IMR-90 (cell line): Measurements from ENCODE around the gene SRRM4. TPM values are rescaled to one million over a fixed set of nuclear protein-coding genes. Genes with fewer than 3 reads are reported as not detected.

ENCODE experiments used
- ATAC-seq: fragments of 200-7000 bp; cut with Tn5 transposase; 2 replicates; pipeline ENCODE4 v1.9.1; 2020; ENCODE audit warnings: low read depth, mild to moderate bottlenecking, moderate library complexity
- BruUV-seq: library from RNA; stranded (reverse); fragments of 400-500 nt; replicated peaks from 2 replicates; lab custom pipeline; 2021; lab: Mats Ljungman, UMichigan
- CTCF ChIA-PET: fragments of 300-600 bp; formaldehyde crosslinking; extraction: SDS; loops from one replicate; lab custom pipeline; 2021; ENCODE audit warnings: antibody characterized with exemption; lab: Yijun Ruan, JAX
- POLR2A ChIA-PET: fragments of 300-600 bp; sonication (Branson Sonifier 250); formaldehyde crosslinking; loops from one replicate; lab custom pipeline; 2022; ENCODE audit warnings: antibody characterized with exemption; ENCODE audit not compliant: unreplicated experiment; lab: Charles Lee
- DNase-seq: peaks from one replicate; pipeline ENCODE4 v3.0.0; 2013
- H2AFZ ChIP-seq: replicated peaks from 2 replicates; pipeline ENCODE3; 2013; ENCODE audit warnings: low read length, mild to moderate bottlenecking; ENCODE audit not compliant: poor library complexity
- H2AK5ac ChIP-seq: 2 replicates; pipeline ENCODE4 v1.6.1; 2013; ENCODE audit warnings: low read depth, low read length, inconsistent platforms
- H2AK9ac ChIP-seq: replicated peaks from 2 replicates; pipeline ENCODE3; 2013; ENCODE audit warnings: mild to moderate bottlenecking, low read depth, low read length, moderate library complexity; ENCODE audit not compliant: poor library complexity
- H2BK120ac ChIP-seq: 2 replicates; pipeline ENCODE4 v1.6.1; 2013; ENCODE audit warnings: low read depth, low read length, inconsistent platforms
- H2BK15ac ChIP-seq: 3 replicates; pipeline ENCODE4 v1.6.1; 2013; ENCODE audit warnings: low read depth, low read length, inconsistent platforms
- H2BK20ac ChIP-seq: 2 replicates; pipeline ENCODE4 v1.6.1; 2013; ENCODE audit warnings: low read depth, mild to moderate bottlenecking, inconsistent platforms, low read length, moderate library complexity
- H2BK5ac ChIP-seq: 2 replicates; pipeline ENCODE4 v1.6.1; 2013; ENCODE audit warnings: mild to moderate bottlenecking, low read depth, low read length, inconsistent platforms; ENCODE audit not compliant: poor library complexity, severe bottlenecking
- H3K14ac ChIP-seq: replicated peaks from 2 replicates; pipeline ENCODE4 v1.6.1; 2013; ENCODE audit warnings: low read depth, low read length, inconsistent platforms
- H3K18ac ChIP-seq: 2 replicates; pipeline ENCODE4 v1.6.1; 2013; ENCODE audit warnings: low read depth, low read length, control low read depth
- H3K23ac ChIP-seq: 2 replicates; pipeline ENCODE4 v1.6.1; 2013; ENCODE audit warnings: low read depth, low read length, inconsistent platforms
- H3K27ac ChIP-seq: 2 replicates; pipeline ENCODE4 v1.5.1; 2013; ENCODE audit warnings: mild to moderate bottlenecking, control low read depth, low read length; ENCODE audit not compliant: insufficient read depth
- H3K27me3 ChIP-seq: 2 replicates; pipeline ENCODE4 v1.6.1; 2013; ENCODE audit warnings: low read length; ENCODE audit not compliant: control insufficient read depth, insufficient read depth
- H3K36me3 ChIP-seq: 2 replicates; pipeline ENCODE4 v1.6.1; 2013; ENCODE audit warnings: low read length, mixed read lengths; ENCODE audit not compliant: control insufficient read depth, insufficient read depth
- H3K4ac ChIP-seq: 2 replicates; pipeline ENCODE4 v1.6.1; 2013; ENCODE audit warnings: low read depth, low read length, inconsistent platforms
- H3K4me1 ChIP-seq: 2 replicates; pipeline ENCODE4 v1.6.1; 2013; ENCODE audit warnings: low read length, mixed read lengths; ENCODE audit not compliant: control insufficient read depth, insufficient read depth
- H3K4me2 ChIP-seq: 2 replicates; pipeline ENCODE4 v1.6.1; 2013; ENCODE audit warnings: low read depth, mild to moderate bottlenecking, control low read depth, low read length, moderate library complexity
- H3K4me3 ChIP-seq: 2 replicates; pipeline ENCODE4 v1.5.1; 2013; ENCODE audit warnings: low read depth, mild to moderate bottlenecking, control low read depth, low read length, moderate library complexity; ENCODE audit not compliant: insufficient read depth
- H3K56ac ChIP-seq: 2 replicates; pipeline ENCODE4 v1.6.1; 2013; ENCODE audit warnings: low read length, inconsistent platforms; ENCODE audit not compliant: insufficient read depth; ENCODE audit errors: extremely low read depth
- H3K79me1 ChIP-seq, 2 experiments: 2 replicates each; pipeline ENCODE4 v1.6.1; 2013; ENCODE audit warnings: low read length in 2 of 2, inconsistent platforms in 1 of 2, low read depth in 1 of 2
- H3K9ac ChIP-seq: 2 replicates; pipeline ENCODE4 v1.6.1; 2013; ENCODE audit warnings: low read depth, low read length, control low read depth
- H3K9me1 ChIP-seq: 2 replicates; pipeline ENCODE4 v1.6.1; 2013; ENCODE audit warnings: low read length, inconsistent platforms; ENCODE audit not compliant: insufficient read depth
- H3K9me3 ChIP-seq: 2 replicates; pipeline ENCODE4 v1.6.1; 2013; ENCODE audit warnings: low read length; ENCODE audit not compliant: control insufficient read depth, insufficient read depth
- H4K20me1 ChIP-seq: 2 replicates; pipeline ENCODE4 v1.6.1; 2013; ENCODE audit warnings: low read length, inconsistent platforms; ENCODE audit not compliant: insufficient read depth
- H4K5ac ChIP-seq: 2 replicates; pipeline ENCODE4 v1.6.1; 2013; ENCODE audit warnings: mild to moderate bottlenecking, low read depth, low read length, control low read depth
- H4K8ac ChIP-seq, 2 experiments: 2 replicates each; pipeline ENCODE4 v1.6.1; 2013; ENCODE audit warnings: low read depth in 2 of 2, low read length in 2 of 2, control low read depth in 1 of 2, inconsistent platforms in 1 of 2
- H4K91ac ChIP-seq: 2 replicates; pipeline ENCODE4 v1.6.1; 2013; ENCODE audit warnings: low read depth, low read length, inconsistent platforms; ENCODE audit not compliant: insufficient read depth
- BHLHE40 ChIP-seq: fragments of 150-350 bp; IDR thresholded peaks from 2 replicates; pipeline ENCODE4 v1.6.1; 2016; ENCODE audit warnings: mild to moderate bottlenecking, low read depth, low read length
- CHD1 ChIP-seq: IDR thresholded peaks from 2 replicates; pipeline ENCODE4 v1.6.1; 2012; ENCODE audit warnings: low read depth, low read length, improper control_type of control experiment
- FOS ChIP-seq: fragments of 150-350 bp; IDR thresholded peaks from 2 replicates; pipeline ENCODE4 v1.6.1; 2016; ENCODE audit warnings: low read depth, low read length
- MAZ ChIP-seq: IDR thresholded peaks from 2 replicates; pipeline ENCODE4 v1.6.1; 2012; ENCODE audit warnings: low read depth, mild to moderate bottlenecking, low read length, improper control_type of control experiment, moderate library complexity, borderline replicate concordance
- MXI1 ChIP-seq: IDR thresholded peaks from 2 replicates; pipeline ENCODE4 v1.6.1; 2012; ENCODE audit warnings: low read depth, mild to moderate bottlenecking, low read length, moderate library complexity, borderline replicate concordance
- NFE2L2 ChIP-seq: fragments of 150-350 bp; IDR thresholded peaks from 2 replicates; pipeline ENCODE4 v1.6.1; 2016; ENCODE audit warnings: low read depth, mild to moderate bottlenecking, low read length
- POLR2A ChIP-seq: IDR thresholded peaks from 2 replicates; pipeline ENCODE4 v1.6.1; 2012; ENCODE audit warnings: mild to moderate bottlenecking, low read depth, low read length
- RAD21 ChIP-seq: IDR thresholded peaks from 2 replicates; pipeline ENCODE4 v1.6.1; 2012; ENCODE audit warnings: low read length, improper control_type of control experiment
- RCOR1 ChIP-seq: IDR thresholded peaks from 2 replicates; pipeline ENCODE4 v1.6.1; 2012; ENCODE audit warnings: mild to moderate bottlenecking, low read length, improper control_type of control experiment; ENCODE audit not compliant: insufficient replicate concordance
- RFX5 ChIP-seq: IDR thresholded peaks from 2 replicates; pipeline ENCODE4 v1.8.0; 2012; ENCODE audit warnings: low read depth, mild to moderate bottlenecking, low read length, moderate library complexity
- SMC3 ChIP-seq: fragments of 150-350 bp; IDR thresholded peaks from 2 replicates; pipeline ENCODE4 v1.6.1; 2016; ENCODE audit warnings: low read depth, mild to moderate bottlenecking, antibody characterized with exemption, low read length, moderate library complexity
- WGBS, 2 experiments: methylation state at CpG; one replicate each; pipeline versions ENCODE4 v1.1.5 to v1.1.7; 2013; ENCODE audit warnings: missing lambda C conversion rate in 2 of 2; ENCODE audit not compliant: insufficient read length in 1 of 2; ENCODE audit errors: extremely low coverage in 2 of 2; 5-methylcytosine and 5-hydroxymethylcytosine counted together
- dilution Hi-C: fragments of 300-500 bp; cut with HindIII; formaldehyde crosslinking; loops from one replicate; pipeline ENCODE4 v1.14.3; 2018; ENCODE audit warnings: low sequenced_read_pairs; ENCODE audit not compliant: unreplicated experiment
- in situ Hi-C: fragments of 300-500 bp; cut with MboI; formaldehyde crosslinking; loops from 3 replicates; pipeline ENCODE4 v1.14.3; 2019; ENCODE audit warnings: low sequenced_read_pairs, inconsistent platforms, mixed read lengths
- intact Hi-C: fragments of 100-400 bp; cut with micrococcal nuclease; formaldehyde crosslinking; loops from 2 replicates; pipeline ENCODE4 v1.10.0; 2022
- polyA plus RNA-seq, 3 experiments: library from polyadenylated mRNA; depleted of rRNA; stranded (reverse); fragments of >200 nt; gene quantifications; 2 replicates each; pipeline ENCODE4 v1.2.3, GENCODE V29; 2012; ENCODE audit warnings: low replicate concordance in 1 of 3
- total RNA-seq: library from RNA; depleted of rRNA; stranded (reverse); fragments of >200 nt; gene quantifications from 2 replicates; pipeline ENCODE4 v1.2.3, GENCODE V29; 2012
- TF ChIP-seq, protein P1 (sequence below): fragments of 150-350 bp; IDR thresholded peaks from 2 replicates; pipeline ENCODE4 v1.6.1; 2017; ENCODE audit warnings: mild to moderate bottlenecking, antibody characterized with exemption, low read length, low read depth
- TF ChIP-seq, protein P2 (sequence below): fragments of 150-350 bp; IDR thresholded peaks from 2 replicates; pipeline ENCODE4 v1.6.1; 2016; ENCODE audit warnings: low read depth, mild to moderate bottlenecking, low read length, moderate library complexity, borderline replicate concordance
- TF ChIP-seq, protein P3 (sequence below): conservative IDR thresholded peaks from 2 replicates; pipeline ENCODE4 v1.5.1; 2012; ENCODE audit warnings: mild to moderate bottlenecking, low read depth, low read length, improper control_type of control experiment

Gene SRRM4
- total and polyA plus RNA-seq, 2 of the 4 experiments (the other 2 are of a cell fraction), result not detected

DNA sequence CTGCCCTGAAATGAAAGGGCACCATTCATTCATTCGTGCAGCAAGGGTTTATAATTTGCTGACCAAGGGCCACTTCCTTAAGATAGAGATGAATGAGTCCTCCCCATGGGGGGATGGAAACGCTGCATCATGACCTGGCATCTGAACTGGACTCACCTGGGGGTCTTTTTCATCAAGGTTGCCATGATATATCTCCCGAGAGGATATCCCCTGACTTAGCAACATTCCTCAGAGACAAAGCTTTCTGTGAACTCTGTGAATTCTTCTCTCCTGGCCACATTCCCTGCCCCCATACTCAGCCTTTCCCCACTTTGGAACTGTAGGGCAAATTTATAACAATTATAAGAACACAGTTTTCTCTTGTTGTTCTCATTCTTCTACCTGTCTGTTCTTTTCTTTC lies 30.8 kb downstream of the SRRM4 start:
- H3K9me3 ChIP-seq, result peaks cover 7% of the 10 kb centered on the region
- H2BK15ac ChIP-seq, result no peak overlapping the region
- H4K20me1 ChIP-seq, result no peaks in the 10 kb centered on the region
- no peak overlapping the region for H4K8ac ChIP-seq
- H4K5ac ChIP-seq, result no peak overlapping the region
- H2BK5ac ChIP-seq, result no peak overlapping the region
- in situ Hi-C loops (no loop called here), dilution Hi-C loops (no loop called here), intact Hi-C loops (no loop called here)
- no peak overlapping the region for H3K27ac ChIP-seq
- no peak overlapping the region for H3K9ac ChIP-seq
- H3K4me2 ChIP-seq, result no peak overlapping the region
- no peak for DNase-seq
- H3K79me1 ChIP-seq, result no peaks in the 10 kb centered on the region
- ATAC-seq, result no peak
- H3K4me3 ChIP-seq, result no peak overlapping the region
- no peak overlapping the region for H3K4ac ChIP-seq
- H3K18ac ChIP-seq, result no peak overlapping the region
- H2AK9ac ChIP-seq, result no peak overlapping the region
- no peaks in the 10 kb centered on the region for H3K27me3 ChIP-seq
- no peak overlapping the region for H2BK20ac ChIP-seq
- no peaks in the 10 kb centered on the region for H3K36me3 ChIP-seq
- CTCF ChIA-PET, result no interaction called here
- no CpG with 5 or more reads among the region's 3 CpGs for WGBS, 2 experiments
- BruUV-seq, result no TSS peak
- H3K14ac ChIP-seq, result no peak overlapping the region
- H2AFZ ChIP-seq, result no peak overlapping the region
- no peak overlapping the region for H2AK5ac ChIP-seq
- no peak overlapping the region for H3K56ac ChIP-seq
- H3K9me1 ChIP-seq, result no peaks in the 10 kb centered on the region
- POLR2A ChIA-PET, result no interaction called here
- no peaks in the 10 kb centered on the region for H3K4me1 ChIP-seq
- H2BK120ac ChIP-seq, result no peak overlapping the region
- TF ChIP-seq MXI1, result no peak
- TF ChIP-seq, protein P1, sequence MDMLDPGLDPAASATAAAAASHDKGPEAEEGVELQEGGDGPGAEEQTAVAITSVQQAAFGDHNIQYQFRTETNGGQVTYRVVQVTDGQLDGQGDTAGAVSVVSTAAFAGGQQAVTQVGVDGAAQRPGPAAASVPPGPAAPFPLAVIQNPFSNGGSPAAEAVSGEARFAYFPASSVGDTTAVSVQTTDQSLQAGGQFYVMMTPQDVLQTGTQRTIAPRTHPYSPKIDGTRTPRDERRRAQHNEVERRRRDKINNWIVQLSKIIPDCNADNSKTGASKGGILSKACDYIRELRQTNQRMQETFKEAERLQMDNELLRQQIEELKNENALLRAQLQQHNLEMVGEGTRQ, result no peak
- TF ChIP-seq, protein P2, sequence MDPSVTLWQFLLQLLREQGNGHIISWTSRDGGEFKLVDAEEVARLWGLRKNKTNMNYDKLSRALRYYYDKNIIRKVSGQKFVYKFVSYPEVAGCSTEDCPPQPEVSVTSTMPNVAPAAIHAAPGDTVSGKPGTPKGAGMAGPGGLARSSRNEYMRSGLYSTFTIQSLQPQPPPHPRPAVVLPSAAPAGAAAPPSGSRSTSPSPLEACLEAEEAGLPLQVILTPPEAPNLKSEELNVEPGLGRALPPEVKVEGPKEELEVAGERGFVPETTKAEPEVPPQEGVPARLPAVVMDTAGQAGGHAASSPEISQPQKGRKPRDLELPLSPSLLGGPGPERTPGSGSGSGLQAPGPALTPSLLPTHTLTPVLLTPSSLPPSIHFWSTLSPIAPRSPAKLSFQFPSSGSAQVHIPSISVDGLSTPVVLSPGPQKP, result no peak
- TF ChIP-seq SMC3, result no peak
- no peak for TF ChIP-seq NFE2L2
- no peak for TF ChIP-seq MAZ
- TF ChIP-seq, protein P3, sequence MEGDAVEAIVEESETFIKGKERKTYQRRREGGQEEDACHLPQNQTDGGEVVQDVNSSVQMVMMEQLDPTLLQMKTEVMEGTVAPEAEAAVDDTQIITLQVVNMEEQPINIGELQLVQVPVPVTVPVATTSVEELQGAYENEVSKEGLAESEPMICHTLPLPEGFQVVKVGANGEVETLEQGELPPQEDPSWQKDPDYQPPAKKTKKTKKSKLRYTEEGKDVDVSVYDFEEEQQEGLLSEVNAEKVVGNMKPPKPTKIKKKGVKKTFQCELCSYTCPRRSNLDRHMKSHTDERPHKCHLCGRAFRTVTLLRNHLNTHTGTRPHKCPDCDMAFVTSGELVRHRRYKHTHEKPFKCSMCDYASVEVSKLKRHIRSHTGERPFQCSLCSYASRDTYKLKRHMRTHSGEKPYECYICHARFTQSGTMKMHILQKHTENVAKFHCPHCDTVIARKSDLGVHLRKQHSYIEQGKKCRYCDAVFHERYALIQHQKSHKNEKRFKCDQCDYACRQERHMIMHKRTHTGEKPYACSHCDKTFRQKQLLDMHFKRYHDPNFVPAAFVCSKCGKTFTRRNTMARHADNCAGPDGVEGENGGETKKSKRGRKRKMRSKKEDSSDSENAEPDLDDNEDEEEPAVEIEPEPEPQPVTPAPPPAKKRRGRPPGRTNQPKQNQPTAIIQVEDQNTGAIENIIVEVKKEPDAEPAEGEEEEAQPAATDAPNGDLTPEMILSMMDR, result no peak
- no peak for TF ChIP-seq POLR2A
- TF ChIP-seq RCOR1, result no peak
- TF ChIP-seq FOS, result no peak
- no peak for TF ChIP-seq RFX5
- no peak for TF ChIP-seq CHD1
- no peak for TF ChIP-seq BHLHE40
- no peak for TF ChIP-seq RAD21
- no peak overlapping the region for H3K23ac ChIP-seq
- no peak overlapping the region for H4K91ac ChIP-seq
